SU-DHL-6 (cell line): ENCODE results near the gene LAMA3.

ENCODE experiments used
- EZH2phosphoT487 ChIP-seq: fragments of 200-600 bp; sonication (generic), shearing (Covaris generic); conservative IDR thresholded peaks from 2 replicates; pipeline ENCODE4 v1.6.1; 2018; ENCODE audit warnings: mild to moderate bottlenecking, antibody characterized with exemption, low read length, moderate library complexity, mixed read lengths
- TF ChIP-seq, protein P1 (sequence below): fragments of 200-600 bp; sonication (generic); IDR thresholded peaks from one replicate; pipeline ENCODE4 v1.5.1; 2017; ENCODE audit warnings: antibody characterized with exemption, mild to moderate bottlenecking, low read length, moderate library complexity; ENCODE audit not compliant: insufficient read depth, poor library complexity, severe bottlenecking

DNA sequence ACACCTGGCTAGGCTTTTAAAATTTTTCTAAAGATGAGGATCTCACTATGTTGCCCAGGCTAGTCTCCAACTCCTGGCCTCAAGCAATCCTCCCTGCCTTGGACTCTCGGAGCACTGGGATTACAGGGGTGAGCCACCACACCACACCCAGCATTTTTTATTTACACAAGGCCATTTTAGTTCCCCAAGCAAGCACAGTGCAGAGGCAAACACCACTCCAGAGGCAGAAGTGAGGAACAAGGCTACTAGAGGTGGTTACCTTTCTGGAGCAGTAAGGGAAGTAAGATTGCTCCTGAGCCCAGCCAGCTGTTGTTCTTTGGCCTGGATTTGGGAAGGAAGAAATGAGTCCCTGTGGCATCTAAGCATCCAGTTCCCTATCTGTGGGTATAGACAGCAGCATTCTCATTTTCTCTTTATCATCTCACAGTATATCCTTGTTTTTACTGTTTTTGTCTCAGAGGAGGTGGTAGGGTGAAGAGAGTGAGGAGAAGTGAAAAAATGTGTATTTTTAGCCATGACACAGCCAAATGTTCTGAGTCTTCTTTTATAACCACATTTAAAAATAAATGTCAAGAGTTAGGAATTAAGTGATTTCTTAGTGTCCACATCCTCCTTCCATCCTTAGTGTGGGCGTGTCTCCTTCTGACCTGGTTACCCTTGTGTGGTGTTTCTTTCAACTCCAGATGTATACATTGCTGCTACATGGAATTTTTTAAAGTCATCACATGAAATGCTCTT lies 314.8 kb downstream of the LAMA3 start:
- TF ChIP-seq, protein P1, sequence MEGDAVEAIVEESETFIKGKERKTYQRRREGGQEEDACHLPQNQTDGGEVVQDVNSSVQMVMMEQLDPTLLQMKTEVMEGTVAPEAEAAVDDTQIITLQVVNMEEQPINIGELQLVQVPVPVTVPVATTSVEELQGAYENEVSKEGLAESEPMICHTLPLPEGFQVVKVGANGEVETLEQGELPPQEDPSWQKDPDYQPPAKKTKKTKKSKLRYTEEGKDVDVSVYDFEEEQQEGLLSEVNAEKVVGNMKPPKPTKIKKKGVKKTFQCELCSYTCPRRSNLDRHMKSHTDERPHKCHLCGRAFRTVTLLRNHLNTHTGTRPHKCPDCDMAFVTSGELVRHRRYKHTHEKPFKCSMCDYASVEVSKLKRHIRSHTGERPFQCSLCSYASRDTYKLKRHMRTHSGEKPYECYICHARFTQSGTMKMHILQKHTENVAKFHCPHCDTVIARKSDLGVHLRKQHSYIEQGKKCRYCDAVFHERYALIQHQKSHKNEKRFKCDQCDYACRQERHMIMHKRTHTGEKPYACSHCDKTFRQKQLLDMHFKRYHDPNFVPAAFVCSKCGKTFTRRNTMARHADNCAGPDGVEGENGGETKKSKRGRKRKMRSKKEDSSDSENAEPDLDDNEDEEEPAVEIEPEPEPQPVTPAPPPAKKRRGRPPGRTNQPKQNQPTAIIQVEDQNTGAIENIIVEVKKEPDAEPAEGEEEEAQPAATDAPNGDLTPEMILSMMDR: no peak
- no peak for TF ChIP-seq EZH2phosphoT487
